Pancreas (tissue), 10 donors: ENCODE measurements around the gene RNF207. TPM values are rescaled to one million over a fixed set of nuclear protein-coding genes. Genes with fewer than 3 reads are reported as not detected.

Experiments used
- ATAC-seq, 4 donors: fragments of 200-7000 bp; cut with Tn5 transposase; one replicate each; pipeline versions ENCODE4 v1.8.0 to v1.9.1; 2020; ENCODE audit warnings: mild to moderate bottlenecking in 4 of 4, moderate library complexity in 4 of 4
- DNase-seq, 6 donors: peaks; one replicate each; pipeline ENCODE4 v3.0.0-alpha.2; 2020
- FAIRE-seq: peaks from 2 replicates; lab custom pipeline; 2012; peaks lifted over from hg19 to GRCh38; lab: Jason Lieb, UNC
- H3K27ac ChIP-seq, 4 donors: fragments of 200-600 bp; sonication (generic); 1 replicate in 3 of 4; 2 replicates in 1 of 4; pipeline versions ENCODE4 v1.5.0 to v1.8.0; 2020
- H3K27me3 ChIP-seq, 4 donors: fragments of 200-600 bp; one replicate each; pipeline ENCODE4 v1.8.0; 2021
- H3K36me3 ChIP-seq, 3 donors: fragments of 200-600 bp; sonication (generic) in 1 of 3; one replicate each; pipeline versions ENCODE4 v1.5.0 to v1.8.0; 2020 to 2021
- H3K4me1 ChIP-seq, 3 donors: fragments of 200-600 bp; one replicate each; pipeline ENCODE4 v1.8.0; 2021
- H3K4me3 ChIP-seq, 4 donors: fragments of 200-600 bp; sonication (generic) in 2 of 4; one replicate each; pipeline versions ENCODE4 v1.5.0 to v1.8.0; 2020 to 2021
- H3K9me3 ChIP-seq, 4 donors: fragments of 200-600 bp; one replicate each; pipeline ENCODE4 v1.8.0; 2021
- CTCF ChIP-seq, 4 donors: fragments of 200-600 bp; sonication (generic) in 3 of 4; IDR thresholded peaks; one replicate each; pipeline versions ENCODE4 v1.5.0 to v1.8.0; 2021; ENCODE audit warnings: antibody characterized with exemption in 4 of 4
- WGBS, 2 donors: extraction: QIAGEN DNeasy Blood & Tissue Kit; methylation state at CpG; one replicate each; pipeline ENCODE4 v1.1.7; 2013; 5-methylcytosine and 5-hydroxymethylcytosine counted together
- intact Hi-C, 3 donors: fragments of 100-400 bp; cut with DNase I; formaldehyde crosslinking; loops; one replicate each; pipeline versions ENCODE4 v1.11.1 to v1.14.2; 2022
- polyA plus RNA-seq, 2 donors: library from polyadenylated mRNA; stranded (reverse); fragments of 200-250 nt; gene quantifications; one replicate each; pipeline ENCODE4 v1.2.3, GENCODE V29; 2013
- total RNA-seq, 6 donors: library from RNA; stranded (reverse); fragmentation: NEBNext Ultra II Directional in 4 of 6; extraction: Animal tissue kit (Norgen Biotek cat#: 25700) in 4 of 6; gene quantifications; one replicate each; pipeline versions ENCODE4 v1.2.1 to v1.2.4, GENCODE V29; 2021 to 2023
- donor health status: healthy with polysubstance abuse.
- donor health status: DM: no; HTN: no; CAD: no; lungs with moderate emphysema.
- donor health status: DM: no; HTN: no; CAD: no.
- donor health status: control.
- donor health status: control.
- donor health status: Bipolar disorder and iron deficiency.
- donor health status: DM: yes; HTN: yes; CAD: no.
- donor health status: DM: no; HTN: no; CAD: no.
- donor health status: DM: no; HTN: no; CAD: no.
- donor health status: DM: yes; HTN: yes; CAD: no.

The RNF207 gene
- total and polyA plus RNA-seq, 8 donors = 7.1 to 52.8 (median 13.4) TPM

GRCh38 chr1:6246497-6247467, 40.9 kb downstream of the RNF207 start:
- DNase-seq (peak; percentile 66 to 93 (median 81)), FAIRE-seq (no peak), ATAC-seq (peak; percentile 63 to 85 (median 78))
- H3K9me3 ChIP-seq = no peaks in the 10 kb centered on the region
- H3K4me3 ChIP-seq = no peak overlapping the region
- no peak overlapping the region for H3K27ac ChIP-seq
- H3K4me1 ChIP-seq = peaks cover 0 to 7% (median 0%) of the 10 kb centered on the region in 3 donors
- intact Hi-C loops = loop anchor here in 2 of 3 donors (5.0 to 10.0 kb wide), 3 partner anchors 98 to 192 kb away; no protein-coding TSS in a partner anchor
- WGBS, 2 donors = 5 to 6% methylated on average over 30 of the region's 30 CpGs
- H3K36me3 ChIP-seq = no peaks in the 10 kb centered on the region
- peaks cover 0 to 37% (median 7%) of the 10 kb centered on the region in 4 donors for H3K27me3 ChIP-seq
- peak; percentile 85 to 94 (median 88) for TF ChIP-seq CTCF (IDR thresholded peaks at IDR 0.05)

GRCh38 chr1:6247651-6248050, 41.7 kb downstream of the RNF207 start:
- WGBS, 2 donors = 60 to 65% methylated on average over 5 of the region's 5 CpGs
- H3K27ac ChIP-seq = no peak overlapping the region
- no peaks in the 10 kb centered on the region for H3K4me1 ChIP-seq
- FAIRE-seq = no peak
- no peaks in the 10 kb centered on the region for H3K36me3 ChIP-seq
- TF ChIP-seq CTCF (IDR thresholded peaks at IDR 0.05) = no peak
- intact Hi-C loops = loop anchor here in 2 of 3 donors (5.0 to 10.0 kb wide), 3 partner anchors 97 to 193 kb away; no protein-coding TSS in a partner anchor
- no peaks in the 10 kb centered on the region for H3K9me3 ChIP-seq
- H3K4me3 ChIP-seq = no peak overlapping the region
- ATAC-seq = no peak
- peak in 1 of 6 donors; percentile 73 for DNase-seq
- H3K27me3 ChIP-seq = peaks cover 0 to 32% (median 4%) of the 10 kb centered on the region in 4 donors

GRCh38 chr1:6248161-6248776, 42.4 kb downstream of the RNF207 start:
- ATAC-seq = no peak
- H3K4me3 ChIP-seq = no peak overlapping the region
- TF ChIP-seq CTCF (IDR thresholded peaks at IDR 0.05) = no peak
- WGBS, 2 donors = 67 to 68% methylated on average over 14 of the region's 14 CpGs
- peaks cover 0 to 27% (median 4%) of the 10 kb centered on the region in 4 donors for H3K27me3 ChIP-seq
- intact Hi-C loops = loop anchor here in 2 of 3 donors (5.0 to 10.0 kb wide), 3 partner anchors 97 to 193 kb away; no protein-coding TSS in a partner anchor
- no peak for FAIRE-seq
- no peaks in the 10 kb centered on the region for H3K4me1 ChIP-seq
- H3K27ac ChIP-seq = no peak overlapping the region
- peak in 1 of 6 donors; percentile 79 for DNase-seq
- H3K9me3 ChIP-seq = no peaks in the 10 kb centered on the region
- no peaks in the 10 kb centered on the region for H3K36me3 ChIP-seq

GRCh38 chr1:6248932-6249738, 43.2 kb downstream of the RNF207 start:
- no peaks in the 10 kb centered on the region for H3K9me3 ChIP-seq
- peaks cover 0 to 18% (median 2%) of the 10 kb centered on the region in 4 donors for H3K27me3 ChIP-seq
- DNase-seq = peak in 1 of 6 donors; percentile 70
- H3K4me1 ChIP-seq = no peaks in the 10 kb centered on the region
- ATAC-seq = no peak
- no peak overlapping the region for H3K27ac ChIP-seq
- no peaks in the 10 kb centered on the region for H3K36me3 ChIP-seq
- intact Hi-C loops = loop anchor here in 2 of 3 donors (5.0 to 10.0 kb wide), 3 partner anchors 96 to 194 kb away; no protein-coding TSS in a partner anchor
- 7 to 12% methylated on average over 39 to 96 of the region's 96 CpGs for WGBS, 2 donors
- no peak for TF ChIP-seq CTCF (IDR thresholded peaks at IDR 0.05)
- no peak for FAIRE-seq
- H3K4me3 ChIP-seq = no peak overlapping the region
